Panc1 (cell line): ENCODE results near the gene FZD1.

Experiments
- POLR2AphosphoS5 ChIP-seq: IDR thresholded peaks from 2 replicates; pipeline ENCODE4 v1.6.1; 2012; ENCODE audit warnings: mild to moderate bottlenecking, low read depth, low read length, moderate library complexity
- TF ChIP-seq, protein P1 (sequence below): fragments of 450-650 bp; IDR thresholded peaks from 2 replicates; pipeline ENCODE4 v1.5.1; 2017; ENCODE audit warnings: mild to moderate bottlenecking

DNA sequence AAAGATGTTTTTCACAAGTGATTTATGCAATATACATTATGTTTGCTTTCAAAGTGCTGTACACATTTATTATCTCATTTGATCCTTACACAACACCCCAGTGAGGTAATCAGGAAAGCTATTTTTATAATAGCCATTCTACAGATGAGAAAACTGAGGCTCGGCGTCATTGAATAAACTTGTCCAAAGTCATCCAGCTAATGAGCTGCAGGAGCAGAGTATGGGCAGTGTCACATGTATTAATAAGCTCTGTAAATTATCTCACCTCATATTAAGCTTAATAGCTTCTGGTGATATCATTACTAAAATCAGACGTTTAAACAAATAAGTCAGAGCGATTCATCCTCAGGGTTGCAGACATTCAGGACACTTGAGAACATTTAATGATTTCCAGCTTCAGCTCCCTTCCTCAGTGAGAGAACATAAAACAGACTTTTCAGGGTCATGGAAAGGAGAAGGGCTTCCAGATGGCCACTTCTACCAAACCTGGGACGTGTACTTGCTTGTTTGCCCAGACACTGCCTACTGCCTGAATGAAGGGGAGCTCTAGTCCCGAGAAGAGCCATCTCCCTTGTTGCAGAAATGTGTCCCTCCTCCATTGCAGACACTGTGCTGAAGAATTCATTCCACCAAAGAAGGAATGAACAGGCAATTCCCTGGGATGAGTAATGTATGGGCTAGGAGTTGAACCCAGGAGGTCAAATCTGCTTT, 20.5 kb upstream of the FZD1 start:
- TF ChIP-seq, protein P1, sequence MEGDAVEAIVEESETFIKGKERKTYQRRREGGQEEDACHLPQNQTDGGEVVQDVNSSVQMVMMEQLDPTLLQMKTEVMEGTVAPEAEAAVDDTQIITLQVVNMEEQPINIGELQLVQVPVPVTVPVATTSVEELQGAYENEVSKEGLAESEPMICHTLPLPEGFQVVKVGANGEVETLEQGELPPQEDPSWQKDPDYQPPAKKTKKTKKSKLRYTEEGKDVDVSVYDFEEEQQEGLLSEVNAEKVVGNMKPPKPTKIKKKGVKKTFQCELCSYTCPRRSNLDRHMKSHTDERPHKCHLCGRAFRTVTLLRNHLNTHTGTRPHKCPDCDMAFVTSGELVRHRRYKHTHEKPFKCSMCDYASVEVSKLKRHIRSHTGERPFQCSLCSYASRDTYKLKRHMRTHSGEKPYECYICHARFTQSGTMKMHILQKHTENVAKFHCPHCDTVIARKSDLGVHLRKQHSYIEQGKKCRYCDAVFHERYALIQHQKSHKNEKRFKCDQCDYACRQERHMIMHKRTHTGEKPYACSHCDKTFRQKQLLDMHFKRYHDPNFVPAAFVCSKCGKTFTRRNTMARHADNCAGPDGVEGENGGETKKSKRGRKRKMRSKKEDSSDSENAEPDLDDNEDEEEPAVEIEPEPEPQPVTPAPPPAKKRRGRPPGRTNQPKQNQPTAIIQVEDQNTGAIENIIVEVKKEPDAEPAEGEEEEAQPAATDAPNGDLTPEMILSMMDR = no peak
- TF ChIP-seq POLR2AphosphoS5 = no peak
